GM12872 (cell line): ENCODE measurements around the gene STOML1.

Experiments
- TF ChIP-seq, protein P1 (sequence below): IDR thresholded peaks from 3 replicates; pipeline ENCODE4 v1.5.1; 2011; ENCODE audit warnings: low read depth, mild to moderate bottlenecking, low read length, moderate library complexity; ENCODE audit not compliant: insufficient read depth

The STOML1 gene

DNA sequence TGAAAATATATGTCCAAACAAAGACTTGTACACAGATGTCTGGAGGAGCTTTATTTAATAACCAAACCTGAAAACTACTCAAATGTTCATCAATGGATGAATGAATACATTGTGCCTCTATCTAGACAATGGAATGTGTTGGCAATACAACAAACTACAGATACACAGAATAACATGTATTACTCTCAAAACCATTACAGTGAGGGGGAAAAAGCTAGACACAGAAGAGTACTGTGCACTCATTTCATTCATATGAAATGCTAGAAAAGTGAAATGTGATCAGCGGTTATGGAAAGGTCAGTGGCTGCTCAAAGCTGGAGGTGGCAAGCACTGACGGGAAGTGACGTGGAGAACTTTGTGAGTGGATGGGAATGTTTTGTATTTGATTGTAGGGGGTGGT is 13.2 kb downstream of the STOML1 start:
- TF ChIP-seq, protein P1, sequence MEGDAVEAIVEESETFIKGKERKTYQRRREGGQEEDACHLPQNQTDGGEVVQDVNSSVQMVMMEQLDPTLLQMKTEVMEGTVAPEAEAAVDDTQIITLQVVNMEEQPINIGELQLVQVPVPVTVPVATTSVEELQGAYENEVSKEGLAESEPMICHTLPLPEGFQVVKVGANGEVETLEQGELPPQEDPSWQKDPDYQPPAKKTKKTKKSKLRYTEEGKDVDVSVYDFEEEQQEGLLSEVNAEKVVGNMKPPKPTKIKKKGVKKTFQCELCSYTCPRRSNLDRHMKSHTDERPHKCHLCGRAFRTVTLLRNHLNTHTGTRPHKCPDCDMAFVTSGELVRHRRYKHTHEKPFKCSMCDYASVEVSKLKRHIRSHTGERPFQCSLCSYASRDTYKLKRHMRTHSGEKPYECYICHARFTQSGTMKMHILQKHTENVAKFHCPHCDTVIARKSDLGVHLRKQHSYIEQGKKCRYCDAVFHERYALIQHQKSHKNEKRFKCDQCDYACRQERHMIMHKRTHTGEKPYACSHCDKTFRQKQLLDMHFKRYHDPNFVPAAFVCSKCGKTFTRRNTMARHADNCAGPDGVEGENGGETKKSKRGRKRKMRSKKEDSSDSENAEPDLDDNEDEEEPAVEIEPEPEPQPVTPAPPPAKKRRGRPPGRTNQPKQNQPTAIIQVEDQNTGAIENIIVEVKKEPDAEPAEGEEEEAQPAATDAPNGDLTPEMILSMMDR = no peak

DNA sequence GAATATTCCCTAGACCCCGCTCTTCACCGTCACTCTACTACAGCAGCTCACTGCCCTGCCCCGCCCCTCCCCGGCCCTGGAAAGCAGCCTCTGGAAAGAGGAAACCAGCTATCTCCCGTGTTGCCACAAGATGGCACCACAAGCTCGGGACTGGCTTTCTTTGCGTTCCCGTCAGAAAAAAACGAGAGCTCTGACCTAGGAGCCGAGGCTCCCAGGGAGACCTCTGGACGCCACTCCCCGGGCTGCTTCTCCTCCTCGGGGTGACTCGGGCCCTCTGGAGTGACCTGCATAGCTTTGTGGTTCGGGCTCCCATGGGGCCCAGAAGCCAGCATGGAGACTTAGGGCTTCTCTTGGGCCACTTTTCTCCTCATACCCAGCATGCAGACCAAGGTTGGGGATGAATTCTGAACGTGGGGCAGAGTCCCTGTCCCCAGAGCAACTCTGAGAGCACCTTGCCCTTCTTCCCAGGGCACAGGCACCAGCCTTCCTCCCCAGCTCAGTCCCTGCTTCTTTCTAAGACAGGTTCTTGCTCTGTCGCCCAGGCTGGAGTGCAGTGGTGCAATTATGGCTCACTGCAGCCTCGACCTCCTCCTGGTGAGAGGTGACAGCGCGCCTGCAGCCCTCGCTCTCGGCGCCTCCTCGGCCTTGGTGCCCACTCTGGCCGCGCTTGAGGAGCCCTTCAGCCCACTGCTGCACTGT is 19.0 kb downstream of the STOML1 start:
- TF ChIP-seq, protein P1 = peak; percentile 87

DNA sequence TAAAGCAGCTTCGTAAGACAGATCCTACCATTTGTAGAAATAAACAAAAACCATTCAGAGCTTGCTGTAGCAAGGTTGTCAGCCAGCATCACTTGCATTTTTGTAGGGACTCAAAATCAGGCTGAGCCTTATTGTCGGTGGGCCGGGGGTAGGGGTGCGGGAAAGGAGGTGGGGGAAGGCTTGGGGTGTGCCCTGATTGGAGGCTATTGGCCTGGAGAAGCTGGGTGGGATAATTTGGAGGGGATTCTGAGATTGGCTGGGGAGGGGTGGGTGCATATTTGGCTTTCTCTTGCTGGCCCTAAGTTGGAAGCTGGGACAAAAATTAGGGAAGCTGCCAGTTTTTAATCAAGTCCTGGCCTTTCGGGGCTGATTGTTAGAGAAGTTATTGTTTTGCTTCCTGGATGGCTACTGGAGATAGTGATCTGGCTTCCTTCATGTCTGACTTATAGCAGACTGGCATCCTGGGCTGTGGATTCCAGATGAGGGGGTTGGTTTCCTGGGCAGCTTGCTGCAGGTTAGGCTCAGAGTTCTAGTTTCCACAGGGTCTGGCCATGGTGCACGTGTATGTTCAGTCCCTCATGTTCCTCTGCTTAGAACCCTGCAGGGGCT is 22.8 kb downstream of the STOML1 start:
- TF ChIP-seq, protein P1 = no peak

DNA sequence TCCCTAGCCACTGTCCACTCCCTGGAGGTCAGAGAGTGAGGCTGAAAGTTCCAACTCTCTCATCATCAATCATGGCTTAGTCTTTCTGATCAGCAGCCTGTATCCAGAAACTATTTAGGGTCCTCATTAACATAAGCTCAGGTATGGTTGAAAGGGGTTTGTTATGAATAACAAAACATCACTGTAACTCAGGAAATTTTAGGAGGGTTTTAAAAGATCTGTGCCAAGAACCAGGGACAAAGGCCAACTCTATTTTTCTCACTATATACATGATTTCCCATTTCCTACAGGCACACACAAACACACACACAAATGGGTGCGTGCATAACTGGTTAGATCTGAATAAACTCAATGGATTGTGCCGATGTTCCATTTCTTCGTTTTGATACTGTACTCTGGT is 23.6 kb downstream of the STOML1 start:
- TF ChIP-seq, protein P1 = no peak

DNA sequence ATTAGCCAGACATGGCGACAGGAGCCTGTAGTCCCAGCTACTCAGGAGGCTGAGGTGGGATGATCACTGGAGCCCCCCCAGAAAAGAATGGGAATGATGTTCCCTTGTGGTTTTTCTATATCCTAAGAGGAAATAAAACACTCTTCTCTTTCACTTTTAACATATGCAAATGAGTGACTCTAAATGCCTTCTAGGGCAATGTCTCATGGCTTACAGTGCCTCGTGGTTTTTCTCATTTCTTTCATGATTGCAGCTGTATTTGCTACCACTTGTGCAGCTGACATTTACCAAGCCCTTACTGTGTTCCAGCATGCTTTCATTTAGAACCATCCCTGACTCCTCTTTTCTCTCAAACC is 26.4 kb downstream of the STOML1 start:
- TF ChIP-seq, protein P1 = no peak

DNA sequence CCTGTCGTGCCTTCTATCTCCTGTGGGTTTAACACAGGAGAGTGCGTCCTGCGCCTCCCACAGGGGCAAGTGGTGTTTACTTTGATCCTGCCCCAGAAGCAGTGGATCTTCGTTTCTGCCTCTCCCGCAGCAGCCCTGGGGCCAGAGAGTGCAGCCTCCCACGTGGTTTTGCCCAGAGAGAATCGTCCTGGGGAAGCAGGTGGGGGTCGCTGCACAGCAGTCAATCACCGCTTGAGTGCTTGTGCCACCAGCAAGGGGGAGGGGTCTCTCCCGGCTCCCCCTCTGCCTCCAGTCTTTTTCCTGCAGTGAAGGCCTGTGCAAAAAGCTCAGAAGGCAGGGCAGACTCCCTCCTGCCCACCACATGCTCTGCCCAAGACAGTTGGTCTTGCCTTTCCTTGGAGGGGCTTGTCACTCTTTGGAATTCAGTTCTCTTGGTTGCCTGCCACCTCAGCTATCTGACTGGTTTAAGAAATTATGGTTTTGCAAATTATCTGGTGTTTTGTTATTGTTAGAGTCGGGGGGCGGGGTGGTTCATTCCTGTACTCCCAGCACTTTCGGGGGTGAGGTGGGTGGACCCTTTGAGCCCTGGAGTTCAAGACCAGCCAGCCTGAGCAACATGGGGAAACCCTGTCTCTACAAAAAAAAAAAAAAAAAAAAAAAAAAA is 26.9 kb downstream of the STOML1 start:
- TF ChIP-seq, protein P1 = no peak

DNA sequence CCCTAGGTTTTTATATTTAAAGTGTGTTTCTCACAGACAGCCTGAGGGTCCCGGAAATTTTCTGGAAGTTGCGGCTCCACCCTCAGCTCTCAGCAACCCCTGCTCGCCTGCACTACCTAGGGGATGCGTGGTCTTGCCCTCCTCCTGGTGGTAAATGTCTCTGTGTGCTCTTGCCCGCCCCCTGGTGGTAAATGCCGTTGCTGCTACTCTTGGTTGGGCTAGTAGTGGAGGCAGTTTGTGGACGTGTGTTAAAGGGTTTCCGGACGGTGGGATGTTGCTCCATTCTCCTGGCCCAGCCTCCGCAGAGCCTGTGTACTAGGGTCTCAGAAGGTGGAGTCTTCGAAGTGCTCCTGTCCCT is 27.4 kb downstream of the STOML1 start:
- TF ChIP-seq, protein P1 = peak; percentile 97
